T1000 (cell line): ENCODE data around the gene UHRF1.
"Not testable (repeated sequence)": the region's sequence is repeated elsewhere in the genome, so short reads cannot be mapped to it uniquely, and the experiment has no call there.

Experiments
- DNase-seq: peaks from one replicate; lab custom pipeline; 2025; ENCODE audit warnings: mixed read lengths; lab: John Stamatoyannopoulos, UW

UHRF1 gene

DNA sequence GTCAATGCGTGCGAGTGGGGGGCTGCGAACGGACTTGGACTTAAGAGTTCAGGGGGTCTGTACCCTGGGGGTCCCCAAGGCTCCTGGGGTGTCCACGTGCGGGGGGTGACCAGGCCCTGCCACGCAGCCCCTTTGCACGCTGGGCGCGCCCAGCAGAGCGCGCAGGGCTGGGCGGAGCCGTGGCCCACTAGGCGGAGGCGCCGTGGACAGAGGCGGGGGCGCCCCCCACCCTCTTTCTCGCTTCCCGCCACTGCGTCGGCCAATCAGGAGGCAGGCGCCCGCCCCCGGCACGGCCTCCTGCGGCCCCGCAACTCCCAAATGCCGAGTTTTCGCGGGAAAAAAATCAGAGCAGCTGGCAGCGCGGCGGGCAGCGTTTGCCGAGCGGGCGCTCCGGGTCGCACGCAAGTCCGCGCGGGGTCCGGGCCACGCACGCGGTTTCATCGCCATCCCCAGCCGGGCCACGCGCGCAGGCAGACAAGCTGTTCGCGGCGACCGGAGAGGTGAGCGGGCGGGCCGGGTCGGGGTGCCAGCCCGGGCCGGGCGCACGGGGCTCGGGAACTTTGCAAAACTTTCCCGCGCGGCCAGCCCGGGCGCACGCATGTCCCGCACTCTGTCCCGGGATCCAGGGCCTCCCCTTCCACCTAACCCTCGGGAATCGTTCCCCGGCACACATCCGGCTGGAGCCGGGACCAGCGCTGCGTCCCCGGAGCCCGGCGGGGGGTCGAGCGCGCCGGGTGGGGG, at the start of gene UHRF1:
TSS of gene UHRF1 (plus strand) at position 346 of the 741 bp plus-strand sequence. CDS start 1,385 bp downstream, outside the sequence.
- DNase-seq: peak; percentile 36

DNA sequence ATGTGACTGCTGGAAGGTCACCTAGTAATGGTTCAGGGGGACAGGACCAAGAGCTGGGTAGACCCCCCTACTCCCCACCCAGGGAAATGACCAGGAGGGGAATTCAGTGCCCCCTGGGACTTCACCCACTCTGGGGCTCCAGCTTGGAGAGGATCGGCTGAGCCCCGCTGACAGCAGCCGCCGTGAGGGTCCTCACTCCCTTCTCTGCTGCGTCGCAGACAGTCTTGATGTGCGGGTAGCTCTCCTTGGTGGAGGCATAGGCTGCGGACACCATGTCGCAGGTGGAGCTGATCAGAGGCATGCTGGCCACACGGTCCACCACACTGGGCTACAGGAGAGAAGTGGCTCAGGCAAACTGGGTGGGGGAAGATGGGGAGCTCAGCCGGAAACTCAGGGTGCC, 49.6 kb upstream of the UHRF1 start:
- DNase-seq: no peak

DNA sequence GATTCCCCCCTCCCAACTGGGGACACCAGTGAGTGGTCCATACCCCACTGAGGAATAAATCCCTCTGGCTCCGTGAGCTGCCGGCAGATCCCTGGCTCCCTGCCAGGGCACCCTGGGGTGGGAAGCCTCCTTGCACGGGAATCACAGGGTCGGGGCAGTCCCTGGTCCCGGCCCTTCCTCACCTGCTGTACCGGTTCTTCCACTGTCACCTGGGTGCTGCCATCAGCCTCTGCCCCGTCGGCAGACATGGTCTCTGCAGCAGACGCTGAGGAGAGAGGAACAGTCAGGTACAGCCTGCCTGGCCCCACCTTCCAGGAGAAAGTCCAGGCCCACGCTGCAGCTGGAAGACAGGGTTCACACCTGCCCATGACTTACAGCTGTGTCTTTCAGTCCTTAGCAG, 48.2 kb upstream of the UHRF1 start:
- no peak for DNase-seq

DNA sequence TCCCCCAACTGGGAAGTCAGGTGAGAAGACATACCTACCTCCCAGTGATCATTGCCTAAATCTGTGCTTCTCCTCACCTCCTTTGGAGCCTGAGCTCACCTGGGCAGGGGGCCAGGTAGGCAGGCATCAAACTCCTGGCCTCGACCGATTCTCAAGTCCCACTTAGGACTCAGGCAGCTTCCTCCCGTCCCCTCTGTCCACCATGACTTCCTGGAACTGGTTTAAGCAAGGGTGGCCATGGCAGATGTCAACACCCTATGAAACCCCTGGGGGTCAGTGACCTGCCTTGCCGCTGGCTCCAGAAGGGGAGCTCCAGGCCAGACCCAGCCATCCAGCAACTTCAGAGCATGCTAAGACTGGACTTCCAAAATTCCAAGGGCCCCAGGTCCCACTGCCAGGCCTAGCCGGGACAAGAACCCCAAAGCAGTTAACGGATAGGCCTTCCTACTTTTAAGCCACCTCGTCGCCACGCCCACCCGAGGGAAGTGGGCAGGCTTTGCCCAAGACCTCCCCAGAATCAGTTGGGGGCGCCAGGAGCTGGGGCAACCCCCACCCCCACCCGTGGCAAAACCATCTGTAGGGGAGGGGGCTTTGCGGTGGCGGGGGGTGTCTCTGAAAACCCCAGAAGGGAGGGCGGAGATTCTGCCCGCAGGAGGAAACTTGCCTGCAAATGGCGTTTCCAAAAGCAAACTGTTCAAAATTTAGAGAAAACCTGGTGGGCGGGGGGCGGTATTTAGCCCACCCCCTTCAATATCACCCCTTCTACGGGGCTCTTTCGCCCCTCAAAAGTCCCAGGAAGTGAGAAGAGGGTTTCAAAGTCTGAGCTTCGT, 42.5 kb upstream of the UHRF1 start:
- no peak for DNase-seq

DNA sequence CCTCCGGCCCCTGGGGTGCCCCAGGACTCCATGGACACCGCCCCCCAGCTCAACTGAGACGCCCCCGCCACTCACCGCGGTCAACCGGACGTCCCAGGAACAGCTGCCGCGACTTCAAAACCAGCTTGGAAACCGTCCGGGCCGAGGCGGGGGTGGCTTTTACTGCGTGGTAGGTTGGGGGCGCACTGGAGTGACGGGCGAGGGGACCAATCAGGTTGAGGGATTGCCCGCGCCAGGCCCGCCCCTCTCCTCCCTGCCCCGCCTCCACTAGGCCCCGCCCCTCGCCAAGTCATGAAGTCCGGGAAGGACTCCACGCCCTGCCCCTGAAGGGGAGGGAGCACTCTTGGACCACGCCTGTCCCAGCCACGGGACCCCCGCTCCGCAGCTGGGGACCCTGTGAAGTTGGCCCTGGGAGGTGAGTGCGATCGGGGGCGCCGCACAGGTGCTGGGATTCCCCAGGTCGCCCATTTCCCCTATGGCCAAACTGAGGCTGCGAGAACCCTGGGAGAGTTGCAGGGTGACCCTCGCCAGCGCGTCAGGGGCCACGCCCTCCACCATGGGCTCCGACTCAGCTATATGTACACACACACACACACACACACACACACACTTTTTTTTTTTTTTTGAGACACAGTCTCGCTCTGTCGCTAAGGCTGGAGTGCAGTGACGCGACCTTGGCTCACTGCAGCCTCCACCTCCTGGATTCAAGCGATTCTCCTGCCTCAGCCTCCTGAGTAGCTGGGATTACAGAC, 41.6 kb upstream of the UHRF1 start, which contains the start of gene PLIN3:
TSS of gene PLIN3 (minus strand) at position 134 of the 752 bp plus-strand sequence. CDS start 6,273 bp downstream, outside the sequence.
- peak; percentile 90 for DNase-seq

DNA sequence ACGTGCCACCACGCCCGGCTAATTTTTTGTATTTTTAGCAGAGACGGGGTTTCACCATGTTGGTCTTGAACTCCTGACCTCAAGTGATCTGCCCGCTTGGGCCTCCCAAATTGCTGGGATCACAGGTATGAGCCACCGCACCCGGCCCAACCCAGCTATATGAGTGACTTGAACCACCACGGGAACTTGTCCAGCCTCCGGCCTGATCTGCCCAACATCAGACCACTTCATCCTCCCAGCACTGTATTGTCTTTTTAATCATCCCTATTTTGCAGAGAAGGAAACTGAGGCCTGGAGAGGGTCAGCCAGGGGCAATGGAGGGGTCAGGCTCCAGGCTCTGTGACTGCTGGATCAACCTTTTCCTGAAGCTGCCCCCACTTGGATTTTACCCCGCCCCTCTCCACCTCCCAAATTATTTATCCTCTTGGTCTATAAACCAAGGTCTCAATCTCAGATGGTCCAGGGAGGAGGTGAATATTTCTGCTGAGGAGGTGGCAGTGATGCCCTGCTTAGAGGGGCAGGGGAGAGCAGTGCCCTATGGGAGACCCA, 40.9 kb upstream of the UHRF1 start:
- DNase-seq: no peak

DNA sequence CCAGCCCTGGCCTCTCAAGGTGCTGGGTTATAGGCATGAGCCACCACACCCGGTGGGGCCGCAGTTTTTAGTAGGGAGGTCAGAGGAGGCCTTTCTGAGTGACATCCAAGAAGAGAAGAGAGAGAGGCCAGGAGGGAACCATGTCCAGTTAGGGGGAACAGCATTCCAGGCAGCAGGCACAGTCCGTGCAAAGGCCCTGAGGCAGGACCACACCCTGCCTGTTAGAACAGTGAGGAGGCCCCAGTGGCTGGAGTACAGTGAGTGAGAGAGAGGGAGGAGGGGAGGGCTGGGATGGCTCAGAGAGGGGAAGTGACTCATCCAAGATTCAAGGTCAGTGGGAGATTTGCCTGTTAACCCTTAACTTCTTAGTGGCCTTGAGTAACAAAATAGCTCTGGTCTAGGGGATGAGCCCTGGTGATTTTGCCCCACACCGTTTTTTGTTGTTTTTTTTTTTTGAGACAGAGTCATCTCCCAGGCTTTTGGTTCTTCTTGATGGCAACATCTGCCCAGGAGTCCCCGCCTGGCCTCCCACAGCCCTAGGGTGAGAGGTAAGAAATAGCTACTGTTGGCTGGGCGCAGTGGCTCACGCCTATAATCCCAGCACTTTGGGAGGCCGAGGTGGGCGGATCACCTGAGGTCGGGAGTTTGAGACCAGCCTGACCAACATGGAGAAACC, 39.1 kb upstream of the UHRF1 start:
- DNase-seq: peak; percentile 86

DNA sequence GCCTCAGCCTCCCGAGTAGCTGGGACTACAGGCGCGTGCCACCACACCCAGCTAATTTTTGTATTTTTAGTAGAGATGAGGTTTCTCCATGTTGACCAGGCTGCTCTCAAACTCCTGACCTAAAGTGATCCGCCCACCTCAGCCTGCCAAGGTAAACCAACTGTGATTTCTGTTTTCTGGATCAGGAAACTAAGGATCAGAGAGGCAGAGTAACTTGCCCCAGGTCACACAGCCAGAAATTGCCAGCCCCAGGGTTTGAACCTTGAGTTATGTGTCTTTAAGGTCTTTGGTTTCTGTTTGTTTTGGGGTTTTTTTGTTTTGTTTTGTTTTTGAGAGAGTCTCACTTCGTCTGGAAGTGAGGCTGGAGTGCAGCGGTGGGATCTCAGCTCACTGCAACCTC, 37.6 kb upstream of the UHRF1 start:
- DNase-seq: no peak

DNA sequence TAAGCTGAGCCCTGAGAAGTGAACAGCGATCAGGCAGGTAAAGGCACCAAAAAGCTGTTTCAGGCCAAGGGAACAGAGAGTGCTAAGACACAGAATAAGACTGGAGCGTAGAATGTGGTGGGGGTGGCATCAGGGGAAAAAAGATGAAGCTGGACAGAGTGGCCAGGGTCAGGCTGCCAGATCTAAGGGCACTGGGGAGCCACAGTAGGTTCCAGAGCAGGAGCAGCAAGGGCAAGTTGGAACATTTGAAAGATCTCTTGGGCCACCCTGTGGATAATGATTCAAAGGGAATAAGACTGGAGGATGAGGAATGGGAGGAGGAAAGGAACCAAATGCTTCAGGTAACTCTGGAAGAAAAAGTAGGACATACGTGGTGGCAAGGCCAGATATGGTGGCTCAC, 35.4 kb upstream of the UHRF1 start:
- no peak for DNase-seq

DNA sequence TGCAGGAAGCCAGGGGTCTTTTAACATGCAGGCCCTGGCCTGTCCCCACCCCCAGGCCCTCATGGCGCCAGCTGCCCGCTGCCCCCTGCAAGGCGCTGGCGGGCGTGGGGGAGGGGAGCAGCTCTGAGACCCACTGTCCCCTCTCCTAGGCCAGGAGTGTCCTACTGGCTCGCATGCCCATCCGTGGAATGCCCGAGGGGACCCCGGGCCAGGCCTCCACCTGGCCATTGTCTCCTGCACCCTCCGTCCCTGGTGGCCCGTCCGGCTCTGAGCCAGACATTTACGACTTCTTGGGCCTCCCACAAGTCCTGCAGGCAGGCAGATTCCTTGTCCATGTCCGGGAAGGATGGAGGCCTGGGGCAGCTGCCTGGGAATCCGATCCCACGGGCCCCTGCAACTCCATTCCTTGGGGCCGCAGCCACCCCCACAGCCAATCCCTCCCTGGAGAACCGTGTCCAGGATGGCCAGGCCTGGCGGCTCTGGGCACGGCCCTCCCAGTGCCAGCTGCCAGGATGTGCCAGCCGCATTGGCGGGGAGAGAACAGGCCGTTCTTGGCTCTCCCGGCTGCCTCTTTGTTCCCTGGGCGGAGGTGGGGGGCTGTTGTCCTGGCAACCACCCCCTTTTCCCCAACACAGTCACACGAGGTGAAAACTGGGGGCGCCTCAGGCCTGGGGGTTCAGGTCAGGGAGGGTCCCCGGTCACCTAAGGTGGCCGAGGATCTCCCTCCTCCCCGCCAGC, 31.4 kb upstream of the UHRF1 start:
- no peak for DNase-seq

DNA sequence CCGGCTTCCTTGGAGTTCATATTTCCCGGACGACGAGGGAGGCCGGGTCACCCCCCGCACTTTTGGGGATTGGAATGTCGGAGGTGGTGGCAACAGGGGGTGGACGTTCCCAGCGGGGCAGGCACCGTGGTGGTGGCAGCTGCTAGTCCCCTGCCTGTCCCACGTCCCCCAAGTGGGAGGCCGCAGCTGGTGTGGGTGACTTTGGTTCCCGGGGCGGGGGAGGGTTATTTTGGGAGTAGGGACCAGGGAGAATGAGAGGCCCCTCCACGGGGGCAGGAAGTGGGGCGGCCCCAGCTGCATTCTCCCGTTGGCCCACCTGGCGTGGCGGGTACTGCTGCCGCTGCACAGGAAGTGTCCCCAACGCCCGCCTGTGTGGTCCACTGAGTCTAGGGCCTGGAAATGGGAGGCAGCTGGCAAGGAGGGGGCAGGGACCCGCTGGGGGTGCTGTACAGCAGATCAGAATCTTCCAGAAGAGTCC, 30.8 kb upstream of the UHRF1 start:
- DNase-seq: no peak

DNA sequence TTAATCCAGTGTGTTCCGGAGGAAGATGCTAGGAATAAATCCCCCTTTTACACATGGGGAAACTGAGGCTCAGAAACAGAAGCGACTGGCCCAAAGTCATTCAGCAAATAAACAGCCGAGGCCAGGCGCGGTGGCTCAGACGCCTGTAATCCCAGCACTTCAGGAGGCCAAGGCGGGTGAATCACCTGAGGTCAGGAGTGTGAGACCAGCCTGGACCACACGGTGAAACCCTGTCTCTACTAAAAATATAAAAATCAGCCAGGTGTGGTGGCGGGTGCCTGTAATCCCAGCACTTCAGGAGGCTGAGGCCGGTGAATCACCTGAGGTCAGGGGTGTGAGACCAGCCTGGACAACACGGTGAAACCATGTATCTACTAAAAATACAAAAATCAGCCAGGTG, 30.3 kb upstream of the UHRF1 start:
- DNase-seq: no peak

DNA sequence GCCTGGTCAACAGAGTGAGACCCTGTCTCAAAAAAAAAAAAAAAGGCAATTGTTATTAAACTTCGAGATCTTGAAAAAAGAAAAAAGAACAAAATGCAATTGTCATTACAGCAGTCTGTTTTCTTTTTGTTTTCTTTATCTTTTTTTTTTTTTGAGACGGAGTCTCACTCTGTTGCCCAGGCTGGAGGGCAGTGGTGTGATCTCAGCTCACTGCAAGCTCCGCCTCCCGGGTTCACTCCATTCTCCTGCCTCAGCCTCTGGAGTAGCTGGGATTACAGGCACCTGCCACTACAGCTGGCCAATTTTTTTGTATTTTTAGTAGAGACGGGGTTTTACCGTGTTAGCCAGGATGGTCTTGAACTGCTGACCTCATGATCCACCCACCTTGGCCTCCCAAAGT, 26.4 kb upstream of the UHRF1 start:
- DNase-seq: not testable (repeated sequence)

DNA sequence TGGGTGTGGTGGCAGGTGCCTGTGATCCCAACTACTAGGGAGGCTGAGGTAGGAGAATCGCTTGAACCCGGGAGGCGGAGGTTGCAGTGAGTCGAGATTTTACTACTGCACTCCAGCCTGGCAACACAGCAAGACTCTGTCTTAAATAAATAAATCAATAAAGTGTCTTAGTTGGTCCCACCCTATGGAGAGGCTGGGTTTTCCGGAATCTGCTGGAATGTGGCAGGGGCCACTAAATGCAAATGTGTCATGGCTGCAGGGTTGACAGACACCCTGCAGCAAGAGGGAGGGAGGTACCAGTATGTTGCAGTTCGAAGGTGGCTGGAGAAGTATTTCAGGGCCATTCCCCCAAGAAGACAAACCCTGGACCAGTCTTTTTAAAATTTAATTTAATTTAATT, 24.3 kb upstream of the UHRF1 start:
- DNase-seq: not testable (repeated sequence)

DNA sequence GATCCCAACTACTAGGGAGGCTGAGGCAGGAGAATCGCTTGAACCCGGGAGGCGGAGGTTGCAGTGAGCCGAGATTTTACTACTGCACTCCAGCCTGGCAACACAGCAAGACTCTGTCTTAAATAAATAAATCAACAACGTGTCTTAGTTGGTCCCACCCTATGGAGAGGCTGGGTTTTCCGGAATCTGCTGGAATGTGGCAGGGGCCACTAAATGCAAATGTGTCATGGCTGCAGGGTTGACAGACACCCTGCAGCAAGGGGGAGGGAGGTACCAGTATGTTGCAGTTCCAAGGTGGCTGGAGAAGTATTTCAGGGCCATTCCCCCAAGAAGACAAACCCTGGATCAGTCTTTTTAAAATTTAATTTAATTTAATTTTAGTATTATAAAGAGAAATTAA, 21.5 kb upstream of the UHRF1 start:
- not testable (repeated sequence) for DNase-seq

DNA sequence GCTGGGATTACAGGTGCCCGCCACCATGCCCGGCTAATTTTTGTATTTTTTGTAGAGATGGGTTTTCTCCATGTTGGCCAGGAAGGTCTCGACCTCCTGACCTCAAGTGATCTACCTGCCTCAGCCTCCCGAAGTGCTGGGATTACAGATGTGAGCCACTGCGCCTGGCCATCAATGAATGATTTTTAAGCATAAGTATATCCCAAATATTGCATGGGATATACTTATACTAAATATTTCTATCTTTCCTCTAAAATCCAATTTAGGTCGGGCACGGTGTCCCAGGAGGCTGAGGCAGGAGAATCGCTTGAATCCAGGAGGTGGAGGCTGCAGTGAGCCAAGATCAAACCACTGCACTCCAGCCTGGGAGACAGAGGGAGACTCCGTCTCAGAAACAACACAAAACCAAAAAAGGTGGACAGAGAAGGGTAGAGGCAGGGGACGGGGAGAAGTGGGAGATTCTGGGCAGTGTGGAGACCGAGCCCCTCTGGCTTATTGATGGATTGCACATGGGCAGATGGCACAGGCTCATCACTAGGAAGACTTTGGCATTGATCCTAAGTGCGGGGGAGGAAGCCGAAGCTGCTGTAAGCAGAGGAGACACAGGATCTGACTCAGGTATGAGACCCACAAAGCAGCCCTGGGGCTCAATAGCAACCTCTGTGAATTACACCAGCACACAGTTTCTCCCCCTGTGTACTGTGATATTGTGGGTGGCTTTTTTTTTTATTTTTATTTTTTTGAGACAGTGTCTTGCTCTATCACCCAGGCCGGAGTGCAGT, 20.1 kb upstream of the UHRF1 start:
- peak; percentile 37 for DNase-seq

DNA sequence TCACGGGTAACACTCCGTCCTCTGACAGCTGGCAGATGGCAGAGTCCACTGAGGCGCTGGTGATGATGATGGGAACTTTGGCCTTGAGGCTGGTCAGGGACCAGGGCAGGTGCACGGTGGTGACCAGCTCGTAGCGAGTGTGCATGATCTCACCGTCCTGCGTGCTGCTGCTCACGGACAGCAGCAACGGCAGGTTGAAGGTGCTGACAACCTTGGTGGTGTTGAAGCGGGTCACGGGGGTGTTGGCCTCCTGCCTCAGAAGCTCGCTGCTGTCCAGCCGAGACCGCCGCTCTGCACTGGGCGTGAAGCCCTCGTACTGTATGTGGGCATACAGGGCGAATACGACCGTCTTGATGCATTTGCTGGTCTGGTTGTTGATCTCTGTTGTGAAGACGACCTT, 18.2 kb upstream of the UHRF1 start:
- DNase-seq: no peak

DNA sequence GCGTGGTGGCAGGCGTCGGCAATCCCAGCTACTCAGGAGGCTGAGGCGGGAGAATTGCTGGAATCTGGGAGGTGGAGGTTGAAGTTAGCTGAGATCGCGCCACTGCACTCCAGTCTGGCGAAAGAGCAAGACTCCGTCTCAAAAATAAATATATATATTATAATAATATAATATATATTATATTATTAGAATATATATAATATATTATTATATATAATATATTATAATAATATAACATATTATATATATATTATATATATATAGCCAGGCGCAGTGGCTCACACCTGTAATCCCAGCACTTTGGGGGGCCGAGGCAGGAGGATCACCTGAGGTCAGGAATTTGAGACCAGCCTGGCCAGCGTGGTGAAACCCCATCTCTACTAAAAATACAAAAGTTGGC, 16.3 kb upstream of the UHRF1 start:
- DNase-seq: not testable (repeated sequence)

DNA sequence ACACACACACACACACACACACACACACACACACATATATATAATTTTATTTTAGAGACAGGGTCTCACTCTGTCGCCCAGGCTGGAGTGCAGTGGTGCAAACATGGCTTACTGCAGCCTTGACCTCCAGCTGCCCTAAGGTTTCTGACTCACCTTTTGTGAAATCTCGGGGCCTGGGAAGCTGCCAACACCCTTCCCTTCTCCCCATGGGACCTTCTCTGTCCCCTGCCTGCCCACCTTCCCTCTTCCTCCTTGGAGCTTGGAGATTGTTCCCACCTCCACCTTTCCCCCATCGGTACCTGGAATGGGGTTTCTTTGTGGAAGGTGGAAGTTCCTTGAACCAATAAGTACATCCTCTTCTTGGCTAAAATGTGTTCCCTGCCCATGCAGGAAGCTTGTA, 12.9 kb upstream of the UHRF1 start:
- DNase-seq: peak; percentile 10

DNA sequence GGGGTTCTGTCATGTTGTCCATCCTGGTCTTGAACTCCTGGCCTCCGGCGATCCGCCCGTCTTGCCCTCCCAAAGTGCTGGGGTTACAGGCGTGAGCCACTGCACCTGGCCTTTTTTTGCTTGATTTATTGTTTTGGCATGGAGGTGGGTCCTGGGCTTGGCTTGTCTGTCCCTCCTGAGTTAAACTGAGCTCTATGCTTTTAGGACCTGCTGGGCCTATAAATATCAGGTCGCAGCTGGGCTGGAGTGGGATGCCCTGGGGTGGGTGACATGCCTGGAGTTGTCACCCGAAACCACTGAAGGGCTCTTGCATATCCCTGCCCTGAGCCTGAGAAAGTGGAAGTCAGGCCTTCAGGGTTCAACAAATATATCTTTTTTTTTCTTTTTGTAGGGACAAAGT, 12.2 kb upstream of the UHRF1 start:
- DNase-seq: no peak
